ENCODE data around the gene FAIM2. TPM values are rescaled to one million over a fixed set of nuclear protein-coding genes. Genes with fewer than 3 reads are reported as not detected.
A peak's percentile ranks its signal among the peaks of the same experiment; 100 is the strongest.
"Not testable (repeated sequence)": the region's sequence is repeated elsewhere in the genome, so short reads cannot be mapped to it uniquely, and the experiment has no call there.

The FAIM2 gene
- total RNA-seq, 1 donor from 2014 or later: not detected

- Mint-ChIP-seq H3K36me3 (ENCODE audit: low read depth, unreplicated experiment) (peaks cover 7% of the 10 kb centered on the region), H3K27me3 (ENCODE audit: unreplicated experiment) (peaks cover 6% of the 10 kb centered on the region), H3K4me1 (ENCODE audit: unreplicated experiment) (no peaks in the 10 kb centered on the region), H3K9me3 (ENCODE audit: unreplicated experiment) (peaks cover 5% of the 10 kb centered on the region), H3K27ac (ENCODE audit: unreplicated experiment) (no peak overlapping the region), H3K4me3 (ENCODE audit: unreplicated experiment) (peak overlapping the region; percentile 14)
- DNase-seq (ENCODE audit: low spot score): no peak
- TF ChIP-seq CTCF (IDR thresholded peaks at IDR 0.05; ENCODE audit: unreplicated experiment): no peak
Observed at GRCh38 chr12:49863946-49864797, 39.5 kb downstream of the FAIM2 start.

DNA sequence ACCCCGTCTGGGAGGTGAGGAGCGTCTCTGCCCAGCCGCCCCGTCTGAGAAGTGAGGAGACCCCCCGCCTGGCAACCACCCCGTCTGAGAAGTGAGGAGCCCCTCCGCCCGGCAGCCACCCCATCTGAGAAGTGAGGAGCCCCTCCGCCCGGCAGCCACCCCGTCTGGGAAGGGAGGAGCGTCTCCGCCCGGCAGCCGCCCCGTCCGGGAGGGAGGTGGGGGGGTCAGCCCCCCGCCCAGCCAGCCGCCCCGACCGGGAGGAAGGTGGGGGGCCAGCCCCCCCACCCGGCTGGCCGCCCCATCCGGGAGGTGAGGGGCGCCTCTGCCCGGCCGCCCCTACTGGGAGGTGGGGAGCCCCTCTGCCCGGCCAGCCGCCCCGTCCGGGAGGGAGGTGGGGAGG lies 42.8 kb downstream of the FAIM2 start:
- H3K27ac Mint-ChIP-seq (ENCODE audit: unreplicated experiment); H3K27me3 Mint-ChIP-seq (ENCODE audit: unreplicated experiment); H3K4me1 Mint-ChIP-seq (ENCODE audit: unreplicated experiment); DNase-seq (ENCODE audit: low spot score); H3K4me3 Mint-ChIP-seq (ENCODE audit: unreplicated experiment); H3K36me3 Mint-ChIP-seq (ENCODE audit: low read depth, unreplicated experiment); H3K9me3 Mint-ChIP-seq (ENCODE audit: unreplicated experiment): not testable (repeated sequence)

DNA sequence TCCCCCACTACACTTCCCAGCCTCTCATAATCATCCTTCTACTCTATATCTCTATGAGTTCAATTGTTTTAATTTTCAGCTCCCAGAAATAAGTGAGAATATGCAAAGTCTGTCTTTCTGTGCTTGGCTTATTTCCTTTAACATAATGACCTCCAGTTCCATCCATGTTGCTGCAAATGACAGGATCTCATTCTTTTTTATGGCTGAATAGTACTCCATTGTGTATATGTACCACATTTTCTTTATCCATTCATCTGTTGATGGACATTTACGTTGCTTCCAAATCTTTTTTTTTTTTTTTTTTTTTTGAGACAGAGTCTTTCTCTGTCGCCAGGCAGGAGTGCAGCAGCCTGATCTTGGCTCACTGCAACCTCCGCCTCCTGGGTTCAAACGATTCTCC lies 47.8 kb downstream of the FAIM2 start:
- H3K9me3 Mint-ChIP-seq (ENCODE audit: unreplicated experiment); H3K4me3 Mint-ChIP-seq (ENCODE audit: unreplicated experiment); H3K36me3 Mint-ChIP-seq (ENCODE audit: low read depth, unreplicated experiment); H3K27ac Mint-ChIP-seq (ENCODE audit: unreplicated experiment); H3K27me3 Mint-ChIP-seq (ENCODE audit: unreplicated experiment); DNase-seq (ENCODE audit: low spot score); H3K4me1 Mint-ChIP-seq (ENCODE audit: unreplicated experiment): not testable (repeated sequence)

DNA sequence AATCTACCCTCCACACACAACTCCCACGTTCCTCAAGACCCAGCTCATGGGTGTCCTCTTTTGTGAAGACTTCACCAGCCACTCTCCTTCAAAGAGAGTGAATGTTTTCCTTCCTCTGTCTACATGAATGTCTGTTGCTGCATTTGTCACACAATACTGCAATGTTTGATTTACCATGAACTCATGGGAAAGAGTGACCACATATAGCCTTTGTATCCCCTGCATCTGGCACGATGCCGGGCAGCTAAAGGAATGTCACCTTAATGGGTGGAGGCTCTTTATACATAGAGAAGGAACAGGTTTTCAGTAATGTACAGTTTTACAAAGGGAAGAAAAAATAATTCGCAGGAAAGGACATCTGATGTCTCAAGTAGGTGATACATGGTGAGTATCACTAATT lies 48.7 kb downstream of the FAIM2 start:
- Mint-ChIP-seq H3K27ac (ENCODE audit: unreplicated experiment) (no peak overlapping the region), H3K4me3 (ENCODE audit: unreplicated experiment) (peak overlapping the region; percentile 1), H3K27me3 (ENCODE audit: unreplicated experiment) (peaks cover 3% of the 10 kb centered on the region), H3K9me3 (ENCODE audit: unreplicated experiment) (peaks cover 4% of the 10 kb centered on the region), H3K4me1 (ENCODE audit: unreplicated experiment) (peaks cover 2% of the 10 kb centered on the region), H3K36me3 (ENCODE audit: low read depth, unreplicated experiment) (peaks cover 6% of the 10 kb centered on the region)
- DNase-seq (ENCODE audit: low spot score): no peak
- no peak for TF ChIP-seq CTCF (IDR thresholded peaks at IDR 0.05; ENCODE audit: unreplicated experiment)

- Mint-ChIP-seq H3K4me3 (ENCODE audit: unreplicated experiment) (no peak overlapping the region), H3K9me3 (ENCODE audit: unreplicated experiment) (no peaks in the 10 kb centered on the region), H3K36me3 (ENCODE audit: low read depth, unreplicated experiment) (no peaks in the 10 kb centered on the region), H3K27ac (ENCODE audit: unreplicated experiment) (no peak overlapping the region), H3K4me1 (ENCODE audit: unreplicated experiment) (peaks cover 2% of the 10 kb centered on the region), H3K27me3 (ENCODE audit: unreplicated experiment) (peaks cover 2% of the 10 kb centered on the region)
- no peak for DNase-seq (ENCODE audit: low spot score)
- no peak for TF ChIP-seq CTCF (IDR thresholded peaks at IDR 0.05; ENCODE audit: unreplicated experiment)
Observed at GRCh38 chr12:49853671-49854070, 50.0 kb downstream of the FAIM2 start.

DNA sequence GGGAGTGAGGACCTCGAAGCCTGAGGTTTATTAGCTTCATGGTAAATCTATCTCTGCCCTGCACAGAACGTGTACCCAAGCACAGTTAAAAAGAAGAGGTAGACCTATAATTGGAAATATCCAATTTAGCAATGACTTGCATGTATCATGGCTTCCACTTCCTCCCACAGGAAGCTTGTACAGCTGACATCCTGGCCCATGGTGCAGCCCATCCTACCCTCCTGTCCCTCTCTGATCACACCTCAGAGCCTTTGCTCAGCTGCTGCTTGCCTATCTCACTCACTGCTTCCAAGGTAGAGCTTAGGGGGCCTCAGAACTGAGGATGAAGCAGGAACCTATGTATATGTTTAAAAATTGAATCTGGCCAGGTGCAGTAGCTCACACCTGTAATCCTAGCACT lies 56.5 kb downstream of the FAIM2 start:
- H3K4me1 Mint-ChIP-seq (ENCODE audit: unreplicated experiment): peaks cover 7% of the 10 kb centered on the region
- peaks cover 5% of the 10 kb centered on the region for H3K27me3 Mint-ChIP-seq (ENCODE audit: unreplicated experiment)
- no peaks in the 10 kb centered on the region for H3K9me3 Mint-ChIP-seq (ENCODE audit: unreplicated experiment)
- no peaks in the 10 kb centered on the region for H3K36me3 Mint-ChIP-seq (ENCODE audit: low read depth, unreplicated experiment)
- H3K4me3 Mint-ChIP-seq (ENCODE audit: unreplicated experiment): no peak overlapping the region
- H3K27ac Mint-ChIP-seq (ENCODE audit: unreplicated experiment): no peak overlapping the region
- no peak for TF ChIP-seq CTCF (IDR thresholded peaks at IDR 0.05; ENCODE audit: unreplicated experiment)
- DNase-seq (ENCODE audit: low spot score): no peak

Measured in endothelial cell (in vitro differentiated cells).